AG09319 (cell line): Measurements from ENCODE around the gene DNAH14.

Source experiments
- DNase-seq: peaks from one replicate; pipeline ENCODE4 v3.0.0-alpha.2; 2010; ENCODE audit warnings: low read depth; ENCODE audit errors: extremely low read depth
- CTCF ChIP-seq: IDR thresholded peaks from 2 replicates; pipeline ENCODE4 v1.5.1; 2011; ENCODE audit warnings: low read depth, mild to moderate bottlenecking, inconsistent platforms, low read length, moderate library complexity

DNAH14 gene

GRCh38 chr1:225113265-225113664 is 183.8 kb downstream of the DNAH14 start:
- no peak for DNase-seq
- TF ChIP-seq CTCF, result no peak

GRCh38 chr1:225114354-225114990 is 185.0 kb downstream of the DNAH14 start:
- TF ChIP-seq CTCF, result no peak
- no peak for DNase-seq

GRCh38 chr1:225119307-225119706 is 189.8 kb downstream of the DNAH14 start:
- no peak for TF ChIP-seq CTCF
- DNase-seq, result no peak

- no peak for TF ChIP-seq CTCF
- DNase-seq, result no peak
Measured at GRCh38 chr1:225121095-225121494, 191.6 kb downstream of the DNAH14 start.

GRCh38 chr1:225131869-225132268 is 202.4 kb downstream of the DNAH14 start:
- DNase-seq, result no peak
- TF ChIP-seq CTCF, result no peak

GRCh38 chr1:225137976-225138375 is 208.5 kb downstream of the DNAH14 start:
- DNase-seq, result no peak

GRCh38 chr1:225143001-225143400 is 213.5 kb downstream of the DNAH14 start:
- TF ChIP-seq CTCF, result no peak
- no peak for DNase-seq

More at GRCh38 chr1:225137976-225138375, 208.5 kb downstream of the DNAH14 start:
- no peak for TF ChIP-seq CTCF
